Heart left ventricle (tissue), 13 donors: ENCODE measurements around the gene EIF4G3.

Experiments used
- CTCF ChIP-seq, 12 donors: fragments of 200-600 bp; sonication (generic) in 4 of 12; IDR thresholded peaks; one replicate each; pipeline versions ENCODE4 v1.5.0 to v1.8.0; 2018 to 2022; ENCODE audit warnings: antibody characterized with exemption in 12 of 12, mild to moderate bottlenecking in 5 of 12
- POLR2A ChIP-seq, 2 donors: fragments of 450-650 bp; IDR thresholded peaks; one replicate each; pipeline ENCODE4 v1.6.1; 2017; ENCODE audit warnings: antibody characterized with exemption in 2 of 2, mild to moderate bottlenecking in 2 of 2, moderate library complexity in 2 of 2
- donor health status: ischemic (EF 13 %, LVEDD 7.1; RV severe dilation, severe dysfunction).
- donor health status: DM: no; HTN: yes; CAD: no.
- donor health status: DM: no; HTN: no; CAD: no.
- donor health status: ischemic (EF 25% LVEDD 6.9; RV normal size, moderate dysfunction).
- donor health status: ischemic (EF 25% LVEDD 5.7; RV mildly dilated, moderate dysfunction).
- donor health status: ischemic (EF 35%, LVEDD 5.7; RV mildly dilated, moderate dysfunction).
- donor health status: nonischemic (EF 11% LVEDD 7.7; RV severe dilation, severe dysfunction).
- donor health status: DM: yes; HTN: yes; CAD: no.
- donor health status: PGD.
- donor health status: ischemic (EF 29% LVEDD 5.4; RV normal size, mild dysfunction).
- donor health status: nonischemic (EF 23%, LVEDD 6.1; RV moderate dilation, normal function).

- TF ChIP-seq POLR2A (IDR thresholded peaks at IDR 0.05) (no peak), CTCF (IDR thresholded peaks at IDR 0.05) (no peak)
These were observed 163.8 kb downstream of the EIF4G3 start for GRCh38 chr1:21012937-21013336.
